H1 (cell line): Measurements from ENCODE around the gene CST2. TPM values are rescaled to one million over a fixed set of nuclear protein-coding genes. Genes with fewer than 3 reads are reported as not detected.

Source experiments
- BACH1 ChIP-seq: IDR thresholded peaks from 2 replicates; pipeline ENCODE4 v1.6.1; 2012; ENCODE audit warnings: low read length, improper control_type of control experiment
- BRCA1 ChIP-seq: IDR thresholded peaks from 2 replicates; pipeline ENCODE4 v1.6.1; 2012; ENCODE audit warnings: low read depth, low read length, improper control_type of control experiment
- KDM1A ChIP-seq: fragments of 200-600, 300-600 bp; sonication (generic); IDR thresholded peaks from 2 replicates; pipeline ENCODE4 v1.7.1; 2016; ENCODE audit warnings: mild to moderate bottlenecking, low read length, borderline replicate concordance
- RNF2 ChIP-seq: fragments of 200-900, 300-1000 bp; sonication (generic); IDR thresholded peaks from 2 replicates; pipeline ENCODE4 v1.7.1; 2016; ENCODE audit warnings: borderline replicate concordance, low read depth, mild to moderate bottlenecking, antibody characterized with exemption, low read length; ENCODE audit not compliant: poor library complexity, severe bottlenecking; ENCODE audit errors: missing control alignments
- polyA plus RNA-seq, 7 experiments: library from polyadenylated mRNA; depleted of rRNA in 3 of 7; stranded (reverse) in 5 of 7; unstranded in 2 of 7; fragments of >200 nt in 5 of 7; fragments of 200-250 nt in 2 of 7; gene quantifications; 1 replicate in 5 of 7; 2 replicates in 1 of 7; 4 replicates in 1 of 7; pipeline versions ENCODE4 v1.2.1 to v1.2.3, GENCODE V29; 2011 to 2013; ENCODE audit warnings: missing spikeins in 2 of 7, mixed read lengths in 2 of 7
- total RNA-seq: library from RNA; stranded (reverse); fragmentation: NEBNext Ultra II Directional; extraction: Animal tissue kit (Norgen Biotek cat#: 25700); gene quantifications from 2 replicates; pipeline ENCODE4 v1.2.1, GENCODE V29; 2021

Gene CST2
- total and polyA plus RNA-seq, 2 of the 8 experiments (the other 6 are each of a cell fraction or from before 2014, with no cell fraction given), result not detected

GRCh38 chr20:23794065-23794464, 32.5 kb downstream of the CST2 start (continued):
- TF ChIP-seq KDM1A (no peak), RNF2 (no peak), BRCA1 (no peak), BACH1 (no peak)
- TF ChIP-seq, all 59 proteins: peak for 0
